DMS 273 (cell line): ENCODE results near the gene MAST2.

Source experiments
- DNase-seq: peaks from one replicate; lab custom pipeline; 2025; ENCODE audit not compliant: unreplicated experiment; lab: John Stamatoyannopoulos, UW

MAST2 gene

DNA sequence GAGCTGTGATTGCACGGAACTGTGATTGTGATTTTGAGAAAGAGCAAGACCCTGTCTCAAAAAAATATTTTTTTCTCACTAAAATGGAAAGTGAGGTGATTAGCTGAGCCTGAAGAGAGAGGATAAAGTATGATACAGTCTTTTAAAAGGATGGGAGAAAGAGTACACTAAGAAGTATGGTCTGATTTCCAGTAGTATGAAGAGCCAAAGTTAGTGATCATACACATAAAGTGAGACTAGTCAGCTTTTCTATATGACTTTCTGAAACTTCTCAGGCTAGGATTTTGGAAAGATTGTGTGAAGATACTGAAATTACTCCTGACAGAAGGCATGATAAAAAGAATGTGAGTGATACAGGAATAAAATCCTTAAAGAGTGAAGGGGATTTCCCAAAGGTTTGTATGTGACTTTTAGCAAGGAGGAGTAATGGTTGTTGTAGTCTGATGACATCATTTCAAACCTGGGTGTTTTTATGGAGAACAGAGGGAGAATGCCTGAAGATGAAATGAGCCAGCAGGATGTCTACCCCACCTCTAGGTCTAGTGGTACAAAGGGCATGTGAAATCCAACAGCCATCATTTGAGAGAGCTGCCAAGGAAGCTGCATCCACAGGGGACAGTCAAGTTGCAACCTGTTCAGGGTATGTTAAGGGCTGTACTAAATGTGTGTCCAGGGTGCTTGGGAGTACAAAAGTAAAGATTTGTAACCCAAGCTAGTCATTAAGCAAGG is 171.3 kb downstream of the MAST2 start:
- no peak for DNase-seq

GRCh38 chr1:45976623-45977022 is 173.2 kb downstream of the MAST2 start:
- no peak for DNase-seq

DNA sequence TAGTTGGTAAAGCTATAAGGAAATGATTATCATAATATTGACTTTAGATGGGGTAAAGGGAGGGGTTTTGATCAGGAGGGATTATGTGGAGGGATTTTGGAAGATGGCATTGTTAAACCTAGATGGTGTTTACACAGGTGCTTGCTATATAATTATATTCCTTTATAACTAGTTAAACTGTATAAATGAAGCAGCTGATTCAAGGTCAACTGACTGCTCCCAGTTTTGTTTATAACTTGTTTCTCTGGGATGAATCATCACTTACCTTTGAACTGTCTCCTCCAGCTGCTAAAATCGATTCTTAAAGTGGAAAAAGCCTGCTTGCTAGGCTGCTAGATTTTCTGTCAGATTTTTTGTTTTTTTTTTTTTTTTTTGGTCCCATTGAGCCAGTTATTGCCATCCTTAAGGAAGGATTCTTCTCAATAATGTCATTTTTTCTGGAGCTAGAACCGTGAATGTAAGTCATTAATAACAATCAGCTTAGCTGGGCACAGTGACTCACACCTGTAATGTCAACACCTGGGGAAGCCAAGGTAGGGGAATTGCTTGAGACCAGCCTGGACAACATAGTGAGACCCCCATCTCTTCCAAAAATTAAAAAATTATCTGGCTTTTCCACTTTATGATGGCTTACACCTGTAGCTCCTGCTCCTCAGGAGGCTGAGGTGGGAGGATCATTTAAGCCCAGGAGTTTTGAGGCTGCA is 175.8 kb downstream of the MAST2 start:
- DNase-seq = no peak

DNA sequence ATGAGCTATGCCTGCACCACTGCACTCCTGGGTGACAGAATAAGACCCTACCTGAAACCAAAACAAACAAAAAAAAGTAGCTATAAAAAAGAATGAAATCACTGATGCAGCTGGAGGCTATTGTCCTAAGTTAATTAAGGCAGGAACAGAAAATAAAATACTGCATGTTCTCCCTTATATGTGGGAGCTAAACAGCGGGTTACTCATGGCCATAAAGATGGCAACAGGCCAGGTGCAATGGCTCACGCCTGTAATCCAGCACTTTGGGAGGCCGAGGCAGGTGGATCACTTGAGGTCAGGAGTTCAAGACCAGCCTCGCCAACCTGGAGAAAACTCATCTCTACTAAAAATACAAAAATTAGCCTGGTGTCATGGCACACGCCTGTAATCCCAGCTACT is 176.4 kb downstream of the MAST2 start:
- no peak for DNase-seq

- DNase-seq = no peak
These were observed 178.9 kb downstream of the MAST2 start for GRCh38 chr1:45982359-45982758.

- no peak for DNase-seq
These were observed 180.6 kb downstream of the MAST2 start for GRCh38 chr1:45983967-45984366.

DNA sequence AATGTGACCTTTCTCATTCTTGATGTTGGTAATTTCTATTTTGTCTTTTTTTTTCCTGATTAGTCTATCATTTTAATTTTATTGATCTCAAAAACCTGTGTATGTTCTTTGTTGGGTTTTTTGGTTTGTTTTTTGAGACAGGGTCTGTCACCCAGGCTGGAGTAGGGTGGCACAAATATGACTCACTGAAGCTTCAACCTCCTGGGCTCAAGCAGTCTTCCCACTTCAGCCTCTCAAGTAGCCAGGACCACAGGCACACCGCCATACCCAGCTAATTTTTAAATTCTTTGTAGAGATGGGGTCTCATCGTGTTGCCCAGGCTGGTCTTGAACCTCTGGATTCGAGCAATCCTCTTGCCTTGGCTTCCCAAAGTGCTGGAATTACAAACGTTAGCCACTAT is 183.8 kb downstream of the MAST2 start:
- DNase-seq = no peak

DNA sequence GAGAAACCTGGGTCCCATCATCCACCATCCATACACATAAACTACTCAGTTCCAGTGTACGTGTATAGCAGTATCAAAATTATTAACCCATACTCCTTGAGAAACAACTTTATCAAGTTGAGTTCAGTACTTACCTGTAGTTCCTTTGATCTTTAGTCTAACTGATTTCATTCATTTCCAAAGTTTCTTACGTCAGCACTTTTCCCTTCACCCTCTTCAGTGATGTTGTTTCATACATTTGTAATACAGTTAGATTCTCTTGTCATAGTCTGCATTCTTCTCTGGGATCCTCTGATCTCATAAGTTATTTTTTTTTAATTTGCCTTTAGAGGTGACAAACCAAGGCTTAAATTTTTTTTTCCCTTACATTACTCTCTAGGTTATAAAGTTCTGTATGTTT is 185.8 kb downstream of the MAST2 start:
- DNase-seq = no peak

GRCh38 chr1:45994423-45994822 is 191.0 kb downstream of the MAST2 start:
- DNase-seq = no peak

GRCh38 chr1:45995298-45995697 is 191.9 kb downstream of the MAST2 start:
- no peak for DNase-seq

GRCh38 chr1:45998020-45998617 is 194.7 kb downstream of the MAST2 start:
- no peak for DNase-seq

- DNase-seq = no peak
These were observed 196.1 kb downstream of the MAST2 start for GRCh38 chr1:45999507-45999906.

DNA sequence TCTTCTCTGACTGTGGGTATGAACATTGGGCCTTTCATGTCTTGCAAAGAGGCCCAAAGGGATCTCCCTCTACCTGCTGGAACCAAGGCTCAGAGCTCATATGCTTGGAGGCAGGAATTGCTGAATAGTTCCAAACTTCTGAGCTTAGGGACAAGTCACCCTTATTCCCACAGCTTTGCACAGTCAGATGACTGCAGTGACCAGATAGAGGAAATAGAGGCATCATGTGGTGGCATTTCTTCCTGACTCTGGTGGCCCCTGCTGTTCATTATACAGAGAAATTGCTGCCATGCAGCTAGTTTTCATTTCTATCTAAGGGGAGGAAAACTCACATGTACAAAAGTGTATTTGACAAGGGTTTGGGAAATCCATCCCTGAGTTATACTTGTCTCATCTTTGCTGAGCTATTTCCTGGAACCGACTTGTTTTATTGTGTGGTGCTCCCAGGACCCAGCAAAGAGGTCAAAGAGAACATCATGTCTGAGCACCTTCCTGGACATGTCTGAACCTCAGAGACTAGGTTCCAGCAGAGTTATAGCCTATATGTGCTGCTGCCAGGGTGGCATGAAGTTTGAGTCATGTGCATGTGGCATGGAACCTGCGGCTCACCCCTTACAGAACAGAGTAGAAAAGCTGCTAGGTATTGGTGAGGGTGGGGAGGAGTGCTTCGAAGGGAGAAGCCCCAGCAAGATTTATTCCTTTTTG is 197.8 kb downstream of the MAST2 start:
- no peak for DNase-seq

DNA sequence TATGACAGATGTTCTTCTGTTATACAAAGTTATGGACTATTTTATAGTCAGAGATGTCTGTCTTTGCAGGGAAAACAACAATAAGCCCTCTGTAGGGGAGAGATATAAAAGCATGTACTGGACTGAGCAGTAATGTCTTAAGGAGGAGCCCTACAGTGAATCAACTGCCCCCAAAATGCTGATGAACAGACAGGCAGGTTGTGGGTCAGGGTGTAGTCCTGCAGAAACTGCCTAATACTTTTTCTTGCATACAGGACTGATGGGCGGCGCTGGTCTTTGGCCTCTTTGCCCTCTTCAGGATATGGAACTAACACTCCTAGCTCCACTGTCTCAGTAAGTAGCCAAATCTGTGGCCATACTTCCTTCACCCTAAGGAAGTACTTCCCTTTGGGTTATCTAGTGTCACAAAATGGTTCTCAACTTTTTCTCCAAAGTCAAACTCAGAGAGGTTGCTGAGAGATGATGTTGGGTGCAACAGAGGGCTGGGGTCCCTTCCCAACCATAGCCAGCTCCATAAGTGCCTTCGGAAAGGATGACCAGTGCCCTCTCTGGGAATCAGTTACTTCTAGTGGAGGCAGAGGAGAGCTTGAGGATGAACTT is 199.2 kb downstream of the MAST2 start:
- DNase-seq = no peak

- DNase-seq = no peak
These were observed 199.9 kb downstream of the MAST2 start for GRCh38 chr1:46003315-46003714.

GRCh38 chr1:46004492-46004891 is 201.1 kb downstream of the MAST2 start:
- DNase-seq = no peak

DNA sequence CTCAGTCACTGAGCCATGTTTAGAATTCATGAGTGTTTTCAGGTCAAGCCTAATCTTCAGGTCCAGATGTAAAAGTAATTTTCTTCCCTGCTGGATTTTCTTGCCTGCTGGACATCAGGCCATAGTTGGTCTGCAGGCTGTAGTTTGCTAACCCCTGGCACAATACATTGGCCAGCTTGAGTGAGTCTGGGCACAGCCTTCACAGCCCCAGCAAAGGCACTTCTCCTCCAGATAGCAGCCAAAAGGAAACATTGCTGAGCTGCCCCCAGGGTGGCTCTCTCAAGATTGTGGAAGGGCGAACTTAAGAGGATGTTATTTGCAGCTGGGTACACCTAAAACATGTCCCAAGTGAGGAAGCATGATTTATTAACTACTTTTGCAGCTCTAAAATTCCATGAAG is 202.2 kb downstream of the MAST2 start:
- no peak for DNase-seq

DNA sequence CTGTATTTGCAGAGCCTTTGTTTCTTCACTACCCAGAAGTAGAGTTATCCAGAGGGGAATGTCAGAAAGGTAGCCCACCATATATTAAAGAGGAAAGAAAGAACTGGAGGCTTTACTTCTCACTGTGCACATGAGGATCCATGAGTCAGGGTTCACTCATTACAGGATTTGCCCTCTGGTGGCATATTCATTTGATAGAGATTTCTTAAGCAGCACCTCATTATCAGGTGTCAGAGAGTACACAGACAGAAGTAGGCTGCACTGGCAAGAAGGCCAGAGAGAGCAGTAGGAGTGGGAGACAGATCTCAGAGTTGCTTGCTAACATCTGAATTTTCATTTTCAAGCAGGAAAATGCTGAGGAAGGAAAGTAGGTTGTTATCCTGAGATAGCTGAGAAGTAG is 205.2 kb downstream of the MAST2 start:
- no peak for DNase-seq

DNA sequence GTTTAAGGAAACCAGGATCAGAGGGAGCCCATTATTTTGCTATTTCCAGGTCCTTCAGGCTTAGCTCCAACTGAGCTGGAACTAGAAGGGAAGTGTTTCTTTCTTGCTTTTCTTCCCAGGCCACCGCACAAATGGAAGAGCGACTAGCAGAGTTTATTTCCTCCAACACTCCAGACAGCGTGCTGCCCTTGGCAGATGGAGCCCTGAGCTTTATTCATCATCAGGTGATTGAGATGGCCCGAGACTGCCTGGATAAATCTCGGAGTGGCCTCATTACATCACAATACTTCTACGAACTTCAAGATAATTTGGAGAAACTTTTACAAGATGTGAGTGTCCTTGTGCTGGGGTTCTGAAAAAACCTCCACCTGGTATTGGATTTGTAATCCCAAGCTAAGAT is 207.2 kb downstream of the MAST2 start:
- no peak for DNase-seq

- DNase-seq = no peak
These were observed 207.8 kb downstream of the MAST2 start for GRCh38 chr1:46011121-46011695.

DNA sequence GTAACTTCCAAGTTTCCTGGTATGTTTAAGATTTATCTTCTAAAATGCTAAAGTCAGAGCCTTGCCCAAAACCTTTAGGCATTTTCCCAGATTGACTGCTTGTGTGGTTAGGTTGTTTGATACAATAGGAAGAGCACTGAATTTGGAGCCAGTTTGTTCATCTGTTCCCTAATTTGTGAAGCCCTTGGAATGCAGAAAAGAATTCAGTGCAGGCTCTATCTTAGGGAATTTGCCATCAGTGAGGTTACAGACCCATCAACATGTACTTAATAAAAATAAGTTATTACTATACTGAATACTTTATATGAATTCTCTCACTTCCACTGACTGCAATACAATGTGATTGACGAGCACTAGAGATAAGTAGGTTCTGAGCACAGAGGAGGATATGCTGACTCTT is 208.8 kb downstream of the MAST2 start:
- DNase-seq = no peak
